Measurements from ENCODE around the gene PDXK.
A peak's percentile ranks its signal among the peaks of the same experiment; 100 is the strongest.
"Not testable (repeated sequence)": the region's sequence is repeated elsewhere in the genome, so short reads cannot be mapped to it uniquely, and the experiment has no call there.

The PDXK gene

GRCh38 chr21:43718872-43719747 is at the start of gene PDXK:
Gene PDXK (plus strand): TSS chr21:43719129. CDS start chr21:43719295, 166 bp downstream.
- DNase-seq = peak; percentile 82

DNA sequence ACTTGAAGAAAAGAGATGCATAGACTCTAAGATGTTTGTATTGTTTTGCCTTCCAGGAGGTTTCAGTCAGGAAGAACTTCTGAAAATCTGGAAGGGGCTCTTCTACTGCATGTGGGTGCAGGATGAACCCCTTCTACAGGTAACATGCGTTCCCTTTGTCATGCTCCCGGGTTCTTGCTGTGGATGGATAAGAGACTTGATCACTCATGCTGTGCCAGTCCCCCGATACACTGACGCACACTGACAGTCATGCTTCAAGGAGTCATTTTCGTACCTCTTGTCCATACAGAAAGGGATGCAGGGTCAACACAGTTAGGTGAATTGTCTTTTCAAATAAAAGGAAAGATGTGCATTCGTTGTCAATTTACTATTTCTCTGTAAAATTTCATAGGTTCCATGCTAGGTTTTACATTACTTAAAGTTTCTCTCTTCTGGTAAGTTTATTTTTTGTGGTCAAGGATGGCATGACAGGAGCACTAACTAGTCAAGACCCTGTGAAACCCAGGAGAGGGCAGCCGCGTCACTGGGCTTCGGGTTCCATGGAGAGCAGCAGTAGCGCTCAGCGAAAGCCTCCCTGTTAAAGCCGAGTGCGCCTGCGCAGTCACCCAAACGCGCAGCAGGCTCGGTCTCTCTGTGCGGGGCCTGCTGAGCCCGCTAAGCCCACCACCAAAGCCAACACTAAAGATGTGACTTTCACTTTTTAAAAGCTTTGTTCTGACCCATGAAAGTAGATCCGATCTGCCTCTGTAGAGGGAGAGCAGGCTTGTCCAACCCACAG is 48.9 kb upstream of the PDXK start:
- no peak for DNase-seq

DNA sequence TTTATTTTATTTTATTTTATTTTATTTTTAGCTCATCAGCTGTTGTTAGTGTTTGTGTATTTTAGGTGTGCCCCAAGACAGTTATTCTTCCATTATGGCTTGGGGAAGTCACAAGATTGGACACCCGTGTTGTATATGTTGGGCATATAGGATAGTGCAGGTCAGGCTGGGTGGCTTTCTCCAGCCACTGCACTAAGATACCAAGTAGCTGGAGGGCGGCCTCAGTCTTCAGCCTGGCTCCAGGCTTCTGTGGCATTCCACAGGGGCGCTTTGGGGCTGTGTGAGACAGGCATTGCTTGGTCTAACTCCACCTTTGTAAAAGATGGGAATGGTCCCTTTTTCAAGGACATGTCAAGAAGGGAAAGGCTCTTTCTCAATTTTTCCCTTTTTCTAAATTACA is 43.1 kb upstream of the PDXK start:
- DNase-seq = no peak

GRCh38 chr21:43676391-43676790 is 42.5 kb upstream of the PDXK start:
- DNase-seq = no peak

- no peak for DNase-seq
Observed at GRCh38 chr21:43679951-43680350, 39.0 kb upstream of the PDXK start.

GRCh38 chr21:43680421-43680820 is 38.5 kb upstream of the PDXK start:
- DNase-seq = not testable (repeated sequence)

DNA sequence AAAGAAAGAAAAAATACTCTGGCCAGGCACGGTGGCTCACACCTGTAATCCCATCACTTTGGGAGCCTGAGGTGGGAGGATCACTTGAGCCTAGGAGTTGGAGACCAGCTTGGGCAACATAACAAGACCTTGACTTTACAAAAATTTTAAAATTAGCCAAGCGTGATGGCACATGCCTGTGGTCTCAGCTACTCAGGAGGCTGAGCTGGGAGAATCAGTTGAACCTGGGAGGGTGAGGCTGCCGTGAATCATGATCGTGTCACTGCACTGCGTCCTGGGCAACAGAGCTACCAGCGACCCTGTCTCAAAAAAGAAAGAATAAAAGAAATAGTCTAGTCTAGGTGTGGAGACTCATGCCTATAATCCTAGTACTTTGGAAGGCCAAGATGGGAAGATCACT is 37.3 kb upstream of the PDXK start:
- DNase-seq = no peak

GRCh38 chr21:43684424-43684823 is 34.5 kb upstream of the PDXK start:
- no peak for DNase-seq

DNA sequence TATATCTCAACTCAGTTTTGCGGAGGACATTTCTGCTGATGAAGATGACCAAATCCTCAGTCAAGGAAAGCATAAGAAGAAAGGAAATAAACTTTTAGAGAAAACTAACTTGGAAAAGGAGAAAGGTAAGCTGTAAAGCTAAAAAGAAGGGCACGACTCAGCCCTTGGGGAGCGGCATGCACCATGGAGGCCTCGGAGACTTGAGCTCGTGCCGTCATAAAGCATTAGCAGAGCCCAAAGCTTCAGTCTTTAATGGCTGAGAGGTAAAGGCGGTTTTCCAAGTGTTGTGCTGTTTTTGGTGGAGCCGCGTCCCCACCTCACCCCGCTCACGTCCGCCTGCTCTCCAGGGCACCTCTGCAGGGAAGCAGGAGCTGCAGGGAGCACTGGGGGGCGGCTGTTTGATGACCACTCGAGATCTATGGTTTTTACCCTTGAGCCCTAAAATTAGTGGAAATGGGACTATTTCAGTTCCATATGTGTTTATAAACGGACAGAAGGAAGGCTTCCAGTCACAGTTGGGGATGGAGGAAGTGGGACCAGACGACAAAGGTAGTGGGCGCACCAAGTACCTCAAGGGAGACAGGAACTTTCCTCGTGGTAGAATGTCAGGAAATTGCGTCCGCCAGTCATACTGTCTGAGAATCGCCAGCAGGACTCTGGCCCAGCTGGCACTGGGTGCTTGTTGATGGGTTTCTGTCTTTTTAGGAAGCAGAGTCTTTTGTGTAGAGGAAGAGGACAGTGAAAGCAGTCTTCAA is 31.9 kb upstream of the PDXK start:
- no peak for DNase-seq

GRCh38 chr21:43687566-43688399 is 31.1 kb upstream of the PDXK start:
- no peak for DNase-seq

DNA sequence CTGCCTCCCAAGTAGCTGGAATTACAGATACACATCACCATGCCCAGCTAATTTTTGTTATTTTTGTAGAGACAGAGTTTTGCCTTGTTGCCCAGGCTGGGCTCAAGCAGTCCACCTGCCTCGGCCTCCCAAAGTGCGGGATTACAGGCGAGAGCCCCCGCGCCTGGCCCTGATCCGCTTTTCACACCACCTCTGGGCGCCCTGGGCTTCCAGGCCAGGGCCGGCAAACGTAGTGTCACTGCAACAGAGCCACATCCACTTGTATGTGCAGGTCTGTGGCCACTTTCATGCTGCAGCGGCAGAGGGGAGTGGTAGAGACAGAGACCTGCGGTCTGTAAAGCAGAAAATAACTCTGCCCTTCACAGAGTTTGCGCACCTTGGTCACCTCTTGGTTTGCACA is 30.0 kb upstream of the PDXK start:
- no peak for DNase-seq

- DNase-seq = no peak
Observed at GRCh38 chr21:43689556-43690337, 29.2 kb upstream of the PDXK start.

GRCh38 chr21:43690346-43690745 is 28.6 kb upstream of the PDXK start:
- no peak for DNase-seq

- DNase-seq = no peak
Observed at GRCh38 chr21:43691086-43691795, 27.7 kb upstream of the PDXK start.

GRCh38 chr21:43691801-43692200 is 27.1 kb upstream of the PDXK start:
- DNase-seq = no peak

GRCh38 chr21:43692949-43693348 is 26.0 kb upstream of the PDXK start:
- DNase-seq = no peak

DNA sequence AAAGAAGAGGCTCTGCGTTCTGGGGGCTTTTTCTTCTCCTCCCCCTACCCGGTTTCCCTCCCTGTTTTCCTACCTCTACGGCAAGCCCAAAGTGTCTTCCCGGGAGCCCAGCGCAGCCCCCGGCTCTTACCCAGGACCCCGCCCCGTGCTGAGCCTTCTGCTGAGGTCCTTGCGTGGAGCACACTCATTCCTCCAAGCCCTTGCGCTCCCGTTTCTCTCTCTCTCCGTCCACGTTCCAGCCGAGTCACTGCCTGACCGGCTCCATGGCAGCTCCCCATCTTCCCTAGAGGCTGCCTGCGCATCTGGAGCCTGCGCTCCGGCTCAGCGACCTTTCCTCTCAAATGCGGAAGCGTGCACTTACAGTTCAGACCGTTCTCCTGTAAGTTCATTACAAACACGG is 24.9 kb upstream of the PDXK start:
- DNase-seq = no peak

DNA sequence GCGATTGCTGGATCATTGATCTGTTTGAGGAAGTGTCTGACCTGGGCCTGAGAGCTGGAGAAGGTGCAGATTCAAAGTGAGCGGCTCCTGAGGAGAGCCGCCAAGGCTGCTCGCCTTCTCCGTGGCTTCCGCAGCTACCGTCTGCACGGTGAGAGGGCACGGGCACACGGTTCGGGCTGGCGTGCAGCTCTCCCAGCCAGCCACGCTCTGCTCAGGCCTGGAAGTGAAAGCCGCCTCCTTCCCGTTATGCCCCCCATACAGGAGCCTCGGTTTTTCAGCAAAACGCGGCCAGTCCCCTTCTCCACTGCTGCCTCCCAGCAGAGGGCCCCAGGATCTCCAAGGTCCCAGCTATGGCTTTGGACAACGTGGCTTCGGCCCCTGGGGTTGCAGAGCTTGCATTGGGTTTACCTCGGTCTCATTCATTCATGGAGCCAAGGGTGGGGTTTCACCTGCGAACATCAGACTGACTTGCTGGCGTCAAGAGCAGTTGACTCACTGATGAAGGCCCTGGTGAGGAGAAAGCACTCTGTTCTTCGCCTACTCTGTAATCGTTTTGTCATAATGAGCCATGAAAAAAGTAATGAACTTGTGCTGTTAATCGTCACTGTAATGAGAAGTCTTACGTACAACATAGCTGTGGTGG is 24.4 kb upstream of the PDXK start:
- DNase-seq = no peak

GRCh38 chr21:43696214-43696613 is 22.7 kb upstream of the PDXK start:
- DNase-seq = no peak
